ENCODE measurements around the gene ZFYVE1.
A peak's percentile ranks its signal among the peaks of the same experiment; 100 is the strongest.

The ZFYVE1 gene

GRCh38 chr14:72925171-72925759 lies 101.6 kb downstream of the ZFYVE1 start:
- no peak overlapping the region for H3K4me3 ChIP-seq (ENCODE audit: control insufficient read depth, low read depth, low read length)
- no peak for TF ChIP-seq CTCF (conservative IDR thresholded peaks at IDR 0.05; ENCODE audit: control insufficient read depth, insufficient read depth, low read depth, low read length)

GRCh38 chr14:72924337-72924736 lies 102.6 kb downstream of the ZFYVE1 start:
- no peak for TF ChIP-seq CTCF (conservative IDR thresholded peaks at IDR 0.05; ENCODE audit: control insufficient read depth, insufficient read depth, low read depth, low read length)
- no peak overlapping the region for H3K4me3 ChIP-seq (ENCODE audit: control insufficient read depth, low read depth, low read length)

More at GRCh38 chr14:72925171-72925759, 101.6 kb downstream of the ZFYVE1 start:
- DNase-seq (ENCODE audit: low read depth) = no peak

GRCh38 chr14:72921396-72921795 lies 105.5 kb downstream of the ZFYVE1 start:
- TF ChIP-seq CTCF (conservative IDR thresholded peaks at IDR 0.05; ENCODE audit: control insufficient read depth, insufficient read depth, low read depth, low read length) = no peak
- no peak overlapping the region for H3K4me3 ChIP-seq (ENCODE audit: control insufficient read depth, low read depth, low read length)
- no peak for DNase-seq (ENCODE audit: low read depth)

More at GRCh38 chr14:72924337-72924736, 102.6 kb downstream of the ZFYVE1 start:
- no peak for DNase-seq (ENCODE audit: low read depth)

GRCh38 chr14:72920008-72920407 lies 106.9 kb downstream of the ZFYVE1 start:
- peak; percentile 13 for TF ChIP-seq CTCF (conservative IDR thresholded peaks at IDR 0.05; ENCODE audit: control insufficient read depth, insufficient read depth, low read depth, low read length)
- H3K4me3 ChIP-seq (ENCODE audit: control insufficient read depth, low read depth, low read length) = no peak overlapping the region
- DNase-seq (ENCODE audit: low read depth) = no peak
